Glomerular visceral epithelial cell (primary cell): ENCODE data around the gene NUMB.
A peak's percentile ranks its signal among the peaks of the same experiment; 100 is the strongest.

Experiments used
- DNase-seq: peaks from one replicate; pipeline ENCODE4 v3.0.0-alpha.2; 2016; ENCODE audit errors: extremely low spot score

NUMB gene

GRCh38 chr14:73289729-73290128, 168.6 kb downstream of the NUMB start:
- no peak for DNase-seq

DNA sequence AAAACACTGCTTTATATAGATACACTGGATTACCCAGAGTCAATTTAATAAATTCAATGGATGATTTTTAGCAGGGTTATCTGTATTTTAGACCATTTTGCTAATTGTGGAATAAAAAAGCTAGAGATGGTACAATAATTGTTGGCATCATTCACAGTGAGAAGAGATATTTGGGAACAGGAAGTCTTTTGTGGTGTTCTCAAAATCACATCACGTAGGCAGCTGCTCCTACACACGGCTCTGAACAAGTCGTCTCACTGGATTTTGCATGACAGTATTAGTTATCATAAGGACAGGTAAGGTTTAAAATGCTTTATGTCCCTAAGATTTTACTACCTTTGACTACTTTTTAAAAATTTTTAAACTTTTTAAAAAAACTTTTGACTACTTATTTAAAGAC, 169.0 kb downstream of the NUMB start:
- no peak for DNase-seq

GRCh38 chr14:73287071-73287470, 171.3 kb downstream of the NUMB start:
- DNase-seq, result no peak

DNA sequence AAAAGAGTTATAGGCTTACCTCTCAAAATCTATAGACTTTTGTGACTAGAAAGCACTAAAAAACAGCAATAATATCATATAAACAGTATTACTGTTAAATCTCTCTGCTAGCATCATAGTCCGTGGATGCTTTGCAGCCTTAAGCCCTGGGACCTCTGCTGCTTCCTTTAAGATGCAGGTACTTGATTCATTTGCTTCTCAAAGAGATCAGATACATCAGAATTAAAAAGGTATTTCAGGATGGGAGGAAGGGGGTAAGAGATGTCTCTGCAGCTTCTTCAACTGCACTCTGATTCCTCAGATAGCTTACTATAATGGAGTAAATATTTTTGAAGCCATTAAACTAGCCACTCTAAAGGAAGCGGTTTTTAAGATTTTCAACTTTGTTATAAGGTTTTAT, 171.7 kb downstream of the NUMB start:
- no peak for DNase-seq

DNA sequence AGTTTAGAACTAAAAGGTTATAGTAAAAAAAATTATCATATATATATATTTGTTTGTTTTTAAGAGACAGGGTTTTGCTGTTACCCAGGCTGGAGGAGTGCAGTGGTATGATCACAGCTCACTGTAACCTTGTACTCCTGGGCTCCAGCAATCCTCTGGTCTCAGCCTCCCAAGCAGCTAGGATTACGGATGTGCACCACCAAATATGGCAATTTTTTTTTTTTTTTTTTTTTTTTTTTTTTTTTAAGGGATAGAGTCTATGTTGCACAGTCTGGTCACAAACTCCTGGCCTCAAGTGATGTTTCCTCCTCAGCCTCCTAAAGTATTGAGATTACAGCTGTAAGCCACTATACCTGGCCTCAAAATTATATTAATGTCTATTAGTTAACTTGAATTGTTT, 172.4 kb downstream of the NUMB start:
- no peak for DNase-seq

DNA sequence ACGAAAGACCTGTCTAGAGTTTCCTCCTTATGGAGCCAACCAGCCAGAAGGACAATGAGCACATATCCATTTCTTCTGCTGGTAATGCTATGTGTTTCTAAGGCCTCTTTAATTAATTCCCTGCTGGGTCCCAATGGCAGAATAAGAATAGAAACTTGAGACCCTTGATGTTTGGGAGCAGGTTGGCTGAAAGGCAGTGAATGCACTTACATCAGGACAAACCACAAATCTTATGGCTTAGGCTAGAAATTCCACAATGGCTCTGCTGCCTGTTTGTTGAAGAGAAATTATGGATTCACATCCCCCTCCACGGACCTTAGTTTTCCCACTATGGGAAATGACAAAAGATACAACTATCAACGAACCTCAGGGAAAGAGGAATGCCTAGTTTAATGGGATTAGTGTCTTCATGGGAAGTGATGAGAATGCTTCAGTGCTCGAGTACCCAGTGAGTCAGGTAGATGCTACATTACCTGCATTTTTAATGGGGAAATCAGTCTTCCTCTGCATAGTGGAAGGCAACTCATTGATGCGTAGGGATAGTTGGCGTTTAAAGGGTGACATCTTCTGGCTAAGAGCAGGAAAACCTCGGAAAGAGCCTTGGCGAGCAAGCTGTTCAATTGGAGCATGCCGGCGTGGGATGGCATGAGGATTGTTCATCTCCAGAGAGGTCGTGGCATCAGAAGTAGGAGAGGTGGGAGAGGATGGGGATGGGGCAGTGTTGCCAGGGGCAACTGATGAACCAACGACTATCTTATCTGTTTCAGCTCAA, 174.6 kb downstream of the NUMB start:
- peak; percentile 41 for DNase-seq

DNA sequence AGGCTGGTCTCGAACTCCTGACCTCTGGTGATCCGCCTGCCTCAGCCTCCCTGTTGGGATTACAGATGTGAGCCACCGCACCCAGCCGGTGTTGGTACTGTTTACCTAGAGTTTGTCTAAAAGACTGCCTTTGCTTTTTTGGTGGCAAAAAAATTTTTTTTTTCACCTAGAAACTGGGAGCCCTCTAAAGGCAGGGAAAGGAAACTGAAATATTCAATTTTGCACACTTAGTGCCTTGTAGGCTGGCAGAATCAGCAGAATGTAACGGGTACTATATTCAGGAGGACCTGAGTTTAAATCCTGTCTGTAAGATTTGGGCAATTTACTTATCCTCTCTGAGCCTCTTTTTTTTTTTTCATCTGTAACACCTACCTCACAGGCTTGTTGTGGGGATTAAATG, 177.4 kb downstream of the NUMB start:
- DNase-seq, result no peak

DNA sequence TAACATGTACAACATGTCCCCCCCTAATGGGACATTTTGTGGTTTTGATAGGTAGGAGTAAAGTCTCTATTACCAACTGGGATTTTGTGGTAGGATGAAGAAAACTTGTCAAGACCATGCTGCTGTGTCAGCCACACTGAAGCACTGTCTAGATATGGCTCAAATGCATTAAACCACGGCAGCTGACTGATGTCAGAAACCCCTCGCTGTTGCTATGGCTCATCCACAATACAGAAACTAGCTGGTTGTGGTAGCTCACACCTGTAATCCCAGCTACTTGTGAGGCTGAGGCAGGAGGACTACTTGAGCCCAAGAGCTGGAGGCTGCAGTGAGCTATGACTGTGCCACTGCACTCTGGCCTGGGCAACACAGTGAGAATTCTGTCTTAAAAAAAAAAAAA, 181.0 kb downstream of the NUMB start:
- no peak for DNase-seq

DNA sequence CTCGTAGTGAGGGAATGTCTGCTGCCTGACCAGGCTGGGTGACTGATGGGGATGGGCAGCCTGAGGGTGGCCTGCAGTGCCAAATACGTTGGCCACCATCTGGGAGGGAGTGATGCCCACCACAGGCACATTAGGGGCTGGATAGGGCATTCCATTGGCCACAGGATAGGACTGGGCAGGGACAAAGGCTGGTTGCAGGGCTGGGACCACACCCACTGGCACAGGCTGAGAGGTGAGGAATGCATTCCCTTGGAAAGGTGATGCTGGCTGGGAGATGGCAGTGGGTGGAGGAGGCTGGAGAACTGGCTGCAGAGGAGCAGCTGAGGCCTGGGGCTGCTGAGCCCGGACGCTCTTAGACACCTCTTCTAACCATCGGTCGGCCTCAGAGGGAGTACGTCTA, 181.5 kb downstream of the NUMB start:
- no peak for DNase-seq

- DNase-seq, result no peak
These were observed 184.5 kb downstream of the NUMB start for GRCh38 chr14:73273799-73274198.

DNA sequence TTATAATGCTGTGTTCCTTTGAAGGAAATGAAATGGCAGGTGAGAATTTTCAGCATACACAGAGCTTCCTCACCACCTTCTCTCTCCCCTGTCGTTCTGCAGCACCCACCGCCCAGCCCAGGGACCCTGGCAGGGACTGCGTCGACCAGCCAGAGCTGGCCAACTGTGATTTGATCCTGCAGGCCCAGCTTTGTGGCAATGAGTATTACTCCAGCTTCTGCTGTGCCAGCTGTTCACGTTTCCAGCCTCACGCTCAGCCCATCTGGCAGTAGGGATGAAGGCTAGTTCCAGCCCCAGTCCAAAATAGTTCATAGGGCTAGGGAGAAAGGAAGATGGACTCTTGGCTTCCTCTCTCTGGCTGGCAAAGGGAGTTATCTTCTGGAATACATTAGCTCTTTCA, 186.0 kb downstream of the NUMB start:
- DNase-seq, result no peak

DNA sequence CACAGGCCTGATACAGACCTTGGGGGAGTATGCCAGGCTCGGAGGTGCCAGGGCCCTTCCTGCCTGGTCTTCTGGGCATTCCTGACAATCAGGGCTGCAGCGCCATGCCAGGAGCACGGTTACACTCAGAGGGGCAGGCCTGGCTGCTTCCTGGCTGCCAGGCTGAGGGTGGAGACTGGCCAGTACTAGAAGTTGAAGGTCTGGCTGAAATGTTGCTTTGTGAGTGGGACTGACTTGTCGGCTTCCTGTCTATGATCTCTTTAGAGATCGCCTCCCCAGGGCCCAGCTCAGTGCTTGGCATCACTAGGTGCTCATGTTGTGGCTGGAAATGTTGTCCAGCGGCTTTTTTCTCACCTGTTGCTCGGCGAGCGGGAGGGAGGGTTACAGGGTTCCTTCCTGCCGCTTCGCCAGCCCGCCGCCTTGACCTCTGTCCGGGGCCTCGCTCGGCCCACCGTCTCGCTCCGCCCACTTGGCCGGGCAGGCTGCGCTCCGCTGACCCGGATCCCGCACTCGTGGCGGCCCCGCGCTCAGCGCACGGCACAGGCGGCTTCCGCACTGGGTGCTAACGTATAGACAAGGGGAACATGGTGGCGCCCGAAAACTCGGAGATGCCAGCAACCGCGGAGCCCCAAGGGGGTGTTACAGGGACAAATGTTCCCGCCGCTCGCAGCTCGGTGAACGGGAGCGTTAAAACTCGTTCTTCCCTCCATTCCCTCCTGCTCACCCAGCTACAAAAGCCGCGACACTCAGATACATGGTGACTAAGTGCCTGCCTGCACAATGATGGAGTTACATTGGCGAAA, 188.4 kb downstream of the NUMB start:
- DNase-seq, result peak; percentile 44

DNA sequence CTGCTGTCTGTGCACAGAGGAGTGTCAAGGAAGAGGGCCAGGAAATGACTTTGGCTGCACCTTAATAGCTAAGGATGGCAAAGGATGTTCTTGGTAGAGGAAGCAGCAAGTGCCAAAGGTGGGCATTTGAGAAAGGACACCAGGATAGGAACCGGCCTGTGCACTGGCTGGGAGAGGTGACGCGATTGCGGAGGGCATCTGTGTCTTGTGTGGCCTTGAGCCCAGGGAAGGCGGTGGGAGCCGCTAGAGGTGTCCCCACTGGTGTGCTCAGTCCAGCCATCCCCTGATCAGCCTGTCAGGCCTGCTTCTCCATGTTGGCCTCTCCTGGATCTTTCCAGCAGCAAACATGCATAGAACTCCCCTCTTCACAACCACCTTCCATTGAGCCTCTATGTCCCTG, 190.9 kb downstream of the NUMB start:
- no peak for DNase-seq

DNA sequence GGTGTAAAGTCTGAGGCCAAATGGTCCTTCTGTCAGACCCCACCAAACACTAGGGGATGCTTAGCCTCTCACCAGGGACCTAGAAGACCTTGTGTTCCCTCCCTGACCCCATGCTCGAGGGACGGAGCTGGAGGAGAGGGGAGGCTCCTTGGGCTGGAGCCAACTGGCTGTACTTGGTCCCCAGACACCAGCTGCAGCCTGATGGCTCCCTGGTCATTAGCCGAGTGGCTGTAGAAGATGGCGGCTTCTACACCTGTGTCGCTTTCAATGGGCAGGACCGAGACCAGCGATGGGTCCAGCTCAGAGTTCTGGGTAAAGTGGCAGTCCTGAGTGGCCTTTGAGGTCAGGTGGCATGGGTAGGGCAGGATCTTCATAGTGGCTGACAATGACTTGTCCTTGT, 192.0 kb downstream of the NUMB start:
- DNase-seq, result no peak

DNA sequence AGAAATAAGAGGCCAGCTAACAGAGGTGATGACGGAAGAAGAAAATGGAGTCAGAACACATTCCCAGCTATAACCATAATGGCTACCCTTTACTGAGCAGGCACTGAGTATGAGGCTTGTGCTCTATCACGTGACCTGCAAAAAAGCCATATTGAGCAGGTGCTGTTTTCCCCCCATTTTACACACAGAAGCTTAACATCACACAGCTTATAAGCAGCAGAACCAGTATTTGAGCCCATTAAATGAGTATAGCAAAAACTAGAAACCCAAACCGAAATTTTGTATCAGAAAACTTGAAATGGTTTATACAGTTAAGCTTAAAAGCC, 192.7 kb downstream of the NUMB start:
- DNase-seq, result no peak

DNA sequence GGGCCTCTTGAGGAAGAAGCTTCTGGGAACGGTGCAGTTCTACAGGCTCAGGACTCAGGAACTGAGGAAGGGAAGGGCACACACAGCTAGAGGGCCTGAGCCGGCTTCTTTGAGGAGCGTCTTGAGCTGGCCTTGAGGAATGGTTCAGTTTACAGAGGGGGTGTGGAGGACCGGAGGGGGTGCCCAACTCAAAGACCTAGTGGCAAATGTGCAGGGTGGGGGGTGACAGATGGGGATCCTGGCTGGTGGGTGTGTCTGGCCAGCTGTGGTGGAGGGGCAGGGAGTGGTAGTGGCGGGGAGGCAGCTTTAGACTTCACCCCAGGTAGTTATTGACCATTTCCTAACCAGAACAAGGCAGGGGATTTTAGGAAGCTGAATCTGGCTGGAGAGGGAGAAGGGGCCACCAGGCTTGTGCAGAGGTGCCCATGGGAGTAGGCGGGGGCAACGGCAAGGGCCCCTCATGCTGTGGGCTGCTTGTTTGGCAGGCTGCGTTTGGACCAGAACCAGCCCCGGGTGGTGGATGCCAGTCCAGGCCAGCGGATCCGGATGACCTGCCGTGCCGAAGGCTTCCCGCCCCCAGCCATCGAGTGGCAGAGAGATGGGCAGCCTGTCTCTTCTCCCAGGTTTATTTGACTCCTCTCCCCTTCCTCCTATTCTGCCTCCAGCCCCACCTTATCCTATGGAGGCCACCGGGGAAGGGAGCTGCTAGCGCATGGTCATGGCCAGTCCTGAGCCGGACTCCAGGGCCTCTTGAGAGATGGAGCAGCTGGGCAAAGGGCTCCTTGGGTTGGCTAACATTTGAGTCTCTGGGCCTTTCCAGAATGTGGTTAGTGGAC, 193.2 kb downstream of the NUMB start:
- DNase-seq, result no peak

- no peak for DNase-seq
These were observed 194.1 kb downstream of the NUMB start for GRCh38 chr14:73264080-73264884.

- DNase-seq, result no peak
These were observed 194.7 kb downstream of the NUMB start for GRCh38 chr14:73263606-73264005.

GRCh38 chr14:73262427-73263183, 195.7 kb downstream of the NUMB start:
- DNase-seq, result no peak

- no peak for DNase-seq
These were observed 196.6 kb downstream of the NUMB start for GRCh38 chr14:73261520-73262426.
